ENCODE data around the gene BMP8A.

- no peak for TF ChIP-seq EZH2 (IDR thresholded peaks at IDR 0.05; ENCODE audit: borderline replicate concordance)
- TF ChIP-seq, protein P1, sequence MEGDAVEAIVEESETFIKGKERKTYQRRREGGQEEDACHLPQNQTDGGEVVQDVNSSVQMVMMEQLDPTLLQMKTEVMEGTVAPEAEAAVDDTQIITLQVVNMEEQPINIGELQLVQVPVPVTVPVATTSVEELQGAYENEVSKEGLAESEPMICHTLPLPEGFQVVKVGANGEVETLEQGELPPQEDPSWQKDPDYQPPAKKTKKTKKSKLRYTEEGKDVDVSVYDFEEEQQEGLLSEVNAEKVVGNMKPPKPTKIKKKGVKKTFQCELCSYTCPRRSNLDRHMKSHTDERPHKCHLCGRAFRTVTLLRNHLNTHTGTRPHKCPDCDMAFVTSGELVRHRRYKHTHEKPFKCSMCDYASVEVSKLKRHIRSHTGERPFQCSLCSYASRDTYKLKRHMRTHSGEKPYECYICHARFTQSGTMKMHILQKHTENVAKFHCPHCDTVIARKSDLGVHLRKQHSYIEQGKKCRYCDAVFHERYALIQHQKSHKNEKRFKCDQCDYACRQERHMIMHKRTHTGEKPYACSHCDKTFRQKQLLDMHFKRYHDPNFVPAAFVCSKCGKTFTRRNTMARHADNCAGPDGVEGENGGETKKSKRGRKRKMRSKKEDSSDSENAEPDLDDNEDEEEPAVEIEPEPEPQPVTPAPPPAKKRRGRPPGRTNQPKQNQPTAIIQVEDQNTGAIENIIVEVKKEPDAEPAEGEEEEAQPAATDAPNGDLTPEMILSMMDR (IDR thresholded peaks at IDR 0.05; ENCODE audit: poor library complexity) = no peak
Observed at GRCh38 chr1:39524591-39525365, 33.3 kb downstream of the BMP8A start.
